ENCODE results near the gene CPA1.

Gene CPA1

DNA sequence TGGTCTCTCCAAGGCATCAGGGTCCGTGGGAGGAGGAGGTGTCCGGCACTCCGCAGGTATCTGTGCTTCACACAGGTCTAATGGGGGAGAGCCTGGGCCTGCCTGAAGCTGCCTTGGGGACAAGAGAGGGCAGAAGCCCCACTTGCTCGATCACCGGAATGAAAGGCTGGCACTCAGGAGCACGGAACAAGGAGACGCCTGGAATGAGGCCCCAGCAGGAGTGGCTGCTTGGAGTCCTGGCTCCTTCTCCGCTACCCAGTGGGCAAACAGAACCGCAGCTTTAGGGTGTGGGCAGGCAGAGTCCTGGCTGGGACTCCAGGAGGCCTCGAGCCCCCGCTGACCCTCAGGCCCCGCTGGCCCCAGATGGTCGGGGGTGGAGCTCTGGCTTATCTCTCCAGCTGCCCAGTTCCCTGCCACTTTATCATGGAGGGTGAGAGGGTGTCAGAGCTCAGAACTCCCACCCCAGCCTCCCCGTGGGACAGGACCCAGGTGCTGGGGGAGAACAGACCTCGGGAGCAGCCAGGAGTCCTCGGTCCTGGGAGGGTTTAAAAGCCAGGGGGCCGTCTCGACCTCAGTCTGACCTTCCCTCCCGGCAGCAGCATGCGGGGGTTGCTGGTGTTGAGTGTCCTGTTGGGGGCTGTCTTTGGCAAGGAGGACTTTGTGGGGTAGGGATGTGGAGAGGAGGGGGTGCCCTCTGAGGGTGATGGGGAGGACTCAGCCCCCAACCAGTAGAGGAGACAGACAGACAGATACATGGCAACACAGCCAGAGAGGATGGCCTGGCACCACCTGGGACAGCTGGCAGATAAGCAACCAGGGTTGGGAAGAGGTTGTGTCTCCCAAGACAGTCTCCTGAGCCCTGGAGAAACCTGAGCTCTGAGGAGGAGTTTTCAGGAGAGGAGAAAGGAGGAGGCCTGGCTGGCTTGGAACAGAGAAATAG is at the start of gene CPA1:
Gene CPA1 (plus strand): TSS at position 574 of the 940 bp plus-strand sequence. CDS start 27 bp downstream, at position 601.
- DNase-seq, result peak; percentile 34 to 56

DNA sequence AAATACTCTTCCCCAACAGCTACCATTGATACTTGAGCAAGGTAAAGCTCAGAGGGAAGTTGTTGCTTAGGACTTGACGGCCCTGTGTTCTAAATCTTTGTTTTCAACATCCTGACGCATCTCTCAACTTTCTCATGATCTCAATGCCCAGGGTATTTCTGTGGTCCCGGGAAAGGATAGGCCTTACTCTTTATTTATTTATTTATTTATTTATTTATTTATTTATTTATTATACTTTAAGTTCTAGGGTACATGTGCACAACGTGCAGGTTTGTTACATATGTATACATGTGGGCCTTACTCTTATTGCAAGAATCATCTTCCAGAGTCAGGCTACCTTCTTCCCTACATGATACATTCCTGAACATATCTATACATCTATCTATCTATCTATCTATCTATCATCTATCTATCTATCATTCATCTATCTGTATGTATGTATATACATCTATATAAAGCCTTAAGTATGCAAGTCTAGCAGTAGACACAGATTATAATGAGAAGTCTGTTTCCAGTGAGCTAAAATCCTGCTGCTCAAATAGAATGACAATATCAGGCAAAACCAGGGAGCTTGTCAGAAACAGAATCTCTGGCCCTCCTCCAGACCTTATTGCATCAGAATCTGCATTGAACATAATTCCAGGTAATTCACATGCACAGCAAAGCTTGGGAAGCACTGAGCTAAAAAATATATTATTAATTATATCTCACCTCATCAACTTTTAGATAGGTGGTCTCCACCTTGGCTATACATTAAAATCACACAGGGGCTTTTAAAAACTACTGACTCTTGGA is 47.8 kb upstream of the CPA1 start:
- no peak for DNase-seq

DNA sequence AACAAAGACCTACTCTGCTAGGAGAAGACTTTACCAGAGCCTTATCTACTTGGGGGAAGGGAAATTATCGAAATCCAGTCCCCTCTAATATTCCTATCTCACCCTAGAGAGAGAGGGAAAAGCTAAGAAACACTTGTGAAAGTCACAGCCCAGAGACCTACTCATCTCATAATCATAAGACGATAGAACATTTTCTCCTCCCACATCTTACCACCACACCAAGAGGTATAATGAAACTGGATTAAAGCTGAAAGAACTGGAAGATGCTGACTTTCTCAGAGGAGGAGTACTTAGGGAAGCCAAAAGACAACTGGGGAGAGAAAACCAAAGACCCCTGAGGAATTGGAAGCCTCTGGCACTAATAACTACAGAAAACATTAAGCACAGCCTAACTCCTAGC is 46.5 kb upstream of the CPA1 start:
- no peak for DNase-seq

DNA sequence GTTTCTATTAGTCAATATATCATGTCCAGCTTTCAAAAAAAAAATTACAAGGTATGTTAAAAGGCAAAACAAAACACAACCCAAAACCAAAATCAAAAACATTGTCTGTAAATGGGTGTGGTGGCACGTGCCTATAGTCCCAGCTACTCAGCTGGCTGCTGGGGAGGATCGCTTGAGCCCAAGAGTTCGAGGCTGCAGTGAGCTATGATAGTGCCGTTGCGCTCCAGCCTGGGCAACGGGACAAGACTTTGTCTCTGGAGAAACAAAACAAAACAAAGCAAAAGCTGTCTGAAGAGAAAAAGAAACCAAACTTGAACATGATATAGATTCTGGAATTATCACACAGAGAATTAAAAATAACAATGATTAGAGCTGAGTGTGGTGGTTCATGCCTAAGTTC is 46.0 kb upstream of the CPA1 start:
- no peak for DNase-seq

DNA sequence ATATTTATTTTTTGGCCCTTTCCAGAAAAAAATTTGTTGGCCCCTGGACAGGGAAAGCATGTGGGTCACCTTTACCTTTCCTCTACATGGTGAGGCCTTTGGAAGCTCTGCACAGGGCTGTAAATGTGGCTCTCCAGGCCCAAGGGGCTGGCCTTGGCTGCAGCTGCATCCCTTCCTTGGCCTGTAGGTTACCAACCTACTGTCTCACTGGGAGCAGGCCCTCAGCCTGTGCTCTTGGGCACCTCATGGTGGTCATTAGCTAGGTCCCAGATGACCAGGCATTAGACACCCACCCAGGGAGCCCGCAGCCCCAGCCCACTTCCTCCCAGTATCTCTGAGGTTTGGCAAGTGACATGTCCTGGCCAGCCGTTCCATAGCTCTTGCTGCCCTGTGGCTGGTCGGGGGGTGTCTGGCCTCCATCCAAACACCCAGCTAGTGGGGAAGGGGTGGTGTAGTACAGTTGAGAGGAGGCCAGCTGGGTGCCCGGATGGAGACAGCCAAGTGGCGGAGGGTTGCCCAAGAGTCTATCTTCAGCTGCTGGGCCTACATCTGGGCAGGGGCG is 42.8 kb upstream of the CPA1 start:
- DNase-seq, result peak; percentile 38 to 79

DNA sequence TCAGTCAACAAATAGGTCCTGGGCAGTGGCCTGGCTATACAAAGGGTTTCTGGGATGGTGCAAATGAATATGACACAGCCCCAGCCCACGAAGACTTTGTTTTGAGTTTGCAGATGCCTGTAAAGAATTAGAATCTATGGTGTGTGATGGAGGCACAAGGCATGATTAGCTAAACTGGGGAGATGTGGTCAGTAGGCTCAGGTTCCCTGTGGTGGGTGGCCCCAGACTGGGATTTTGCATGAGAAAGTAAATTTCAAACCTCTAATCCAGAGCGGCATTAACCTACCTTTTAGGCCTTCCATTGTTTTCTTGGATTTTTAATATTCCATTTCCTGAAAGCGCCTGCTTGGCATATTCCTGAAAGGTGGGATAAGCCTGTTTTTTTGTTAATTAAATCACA is 42.1 kb upstream of the CPA1 start:
- DNase-seq, result no peak

DNA sequence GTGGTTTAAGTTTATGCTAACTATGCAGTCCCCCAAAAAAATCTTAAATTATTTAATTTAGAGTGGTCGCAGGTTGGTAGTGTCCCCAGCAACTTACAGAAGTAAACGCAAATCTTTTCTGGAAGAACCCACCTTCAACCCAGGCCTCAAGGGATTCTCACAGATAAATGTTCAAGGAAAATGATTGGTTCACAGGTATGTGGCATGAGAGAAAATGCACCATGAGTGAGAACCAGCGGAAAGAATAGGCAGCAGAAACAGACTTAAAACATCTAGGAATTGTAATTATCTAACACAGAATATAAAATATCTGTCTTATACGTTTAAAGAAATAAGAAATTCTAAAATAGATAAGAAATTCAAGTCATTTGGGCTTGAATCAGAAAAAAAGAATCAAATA is 38.4 kb upstream of the CPA1 start:
- DNase-seq, result no peak

DNA sequence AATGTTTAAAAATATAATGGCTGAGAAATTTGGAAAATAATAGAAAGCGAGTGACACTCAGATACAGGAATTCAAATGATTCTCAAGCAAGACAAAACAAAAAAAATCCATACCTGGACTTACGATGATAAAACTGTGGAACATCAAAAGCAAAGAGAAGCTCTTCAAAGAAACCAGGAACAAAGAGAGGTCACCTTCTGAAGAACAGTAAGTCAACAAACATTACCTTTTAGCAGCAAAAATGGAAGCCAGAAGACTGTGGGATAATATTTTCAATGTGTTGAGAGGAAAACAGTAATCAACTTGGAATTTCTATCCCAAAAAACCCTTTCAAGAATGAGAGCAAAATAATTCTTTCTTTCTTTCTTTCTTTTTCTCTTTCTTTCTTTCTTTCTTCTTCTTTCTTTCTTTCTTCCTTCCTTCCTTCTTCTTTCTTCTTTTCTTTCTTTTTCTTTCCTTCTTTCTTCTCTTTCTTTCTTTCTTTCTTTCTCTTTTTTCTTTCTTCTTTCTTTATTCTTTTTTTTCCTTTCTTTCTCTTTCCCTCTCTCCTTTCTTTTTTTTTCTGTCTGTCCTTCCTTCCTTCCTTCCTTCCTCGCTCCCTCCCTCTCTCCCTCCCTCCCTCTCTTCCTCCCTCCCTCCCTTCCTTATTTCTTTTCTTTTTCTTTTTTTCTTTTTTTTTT is 37.5 kb upstream of the CPA1 start:
- DNase-seq, result no peak

DNA sequence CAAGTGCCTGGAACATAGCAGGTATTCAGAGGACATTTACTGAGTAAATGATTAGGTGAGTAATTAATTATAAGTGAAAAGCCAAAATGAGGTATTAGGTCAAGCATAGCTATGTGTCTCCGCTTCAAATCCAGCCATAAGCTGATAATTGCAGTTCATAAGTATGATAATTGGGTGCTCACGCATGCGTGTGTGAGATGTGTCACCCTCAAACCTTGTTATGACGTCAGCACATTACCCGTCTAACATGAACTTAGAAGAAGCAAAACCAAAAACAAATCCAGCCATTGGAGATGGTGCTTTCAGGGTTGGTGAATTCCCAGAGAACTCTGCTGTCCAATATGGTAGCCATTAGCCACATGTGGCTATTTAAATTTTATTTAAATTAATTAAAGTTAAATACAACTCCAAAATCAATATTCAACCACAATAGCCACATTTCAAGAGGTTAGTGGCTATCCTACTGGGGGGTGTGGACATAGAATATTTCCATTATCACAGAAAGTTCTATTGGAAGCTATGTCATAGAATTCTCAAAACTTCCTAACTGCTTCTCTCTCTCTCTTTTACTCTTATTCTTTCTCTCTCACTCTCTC is 35.9 kb upstream of the CPA1 start, which contains the start of gene CPA5:
Gene CPA5 (plus strand): TSS at position 546 of the 596 bp plus-strand sequence. CDS start 1,670 bp downstream, outside the sequence.
- no peak for DNase-seq

DNA sequence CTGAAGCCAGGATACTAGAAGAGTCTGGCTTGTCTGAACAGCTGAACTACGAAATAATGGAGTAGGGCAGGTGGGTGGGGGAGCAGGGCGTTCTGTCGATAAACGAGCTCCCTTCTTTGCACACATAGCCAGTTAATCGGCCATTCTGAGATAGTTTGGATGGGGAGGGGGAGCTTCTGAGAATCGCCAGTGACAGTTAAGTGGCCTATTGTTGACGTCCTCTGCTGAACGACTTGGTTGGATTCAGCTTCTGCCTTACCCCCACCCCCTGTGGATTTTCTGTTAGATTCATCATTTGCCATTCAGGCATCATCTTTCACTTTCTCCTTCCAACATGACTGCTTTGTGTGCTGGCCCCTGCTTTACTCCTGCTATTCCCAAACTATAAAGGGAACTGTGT is 35.2 kb upstream of the CPA1 start:
- DNase-seq, result peak in 1 of 2 experiments; percentile 27

DNA sequence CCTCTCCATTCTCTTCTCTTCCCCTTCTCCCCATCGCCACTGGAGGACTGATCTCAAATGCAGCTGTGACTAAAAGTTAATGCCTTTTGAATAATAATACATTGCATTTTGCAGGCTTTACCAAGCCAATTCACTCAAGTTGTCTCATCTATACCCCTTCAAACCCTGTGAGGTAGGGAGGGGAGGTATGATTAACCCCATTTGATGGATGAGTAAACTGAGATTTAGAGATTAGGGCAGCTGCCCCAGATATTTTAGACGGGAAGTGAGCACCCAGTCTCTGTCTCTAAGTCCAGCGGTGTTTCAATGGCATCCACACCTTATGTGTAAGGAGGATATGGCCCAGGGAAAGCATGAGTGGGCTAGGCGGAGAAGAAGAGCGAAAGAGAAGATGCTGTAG is 34.6 kb upstream of the CPA1 start:
- no peak for DNase-seq

DNA sequence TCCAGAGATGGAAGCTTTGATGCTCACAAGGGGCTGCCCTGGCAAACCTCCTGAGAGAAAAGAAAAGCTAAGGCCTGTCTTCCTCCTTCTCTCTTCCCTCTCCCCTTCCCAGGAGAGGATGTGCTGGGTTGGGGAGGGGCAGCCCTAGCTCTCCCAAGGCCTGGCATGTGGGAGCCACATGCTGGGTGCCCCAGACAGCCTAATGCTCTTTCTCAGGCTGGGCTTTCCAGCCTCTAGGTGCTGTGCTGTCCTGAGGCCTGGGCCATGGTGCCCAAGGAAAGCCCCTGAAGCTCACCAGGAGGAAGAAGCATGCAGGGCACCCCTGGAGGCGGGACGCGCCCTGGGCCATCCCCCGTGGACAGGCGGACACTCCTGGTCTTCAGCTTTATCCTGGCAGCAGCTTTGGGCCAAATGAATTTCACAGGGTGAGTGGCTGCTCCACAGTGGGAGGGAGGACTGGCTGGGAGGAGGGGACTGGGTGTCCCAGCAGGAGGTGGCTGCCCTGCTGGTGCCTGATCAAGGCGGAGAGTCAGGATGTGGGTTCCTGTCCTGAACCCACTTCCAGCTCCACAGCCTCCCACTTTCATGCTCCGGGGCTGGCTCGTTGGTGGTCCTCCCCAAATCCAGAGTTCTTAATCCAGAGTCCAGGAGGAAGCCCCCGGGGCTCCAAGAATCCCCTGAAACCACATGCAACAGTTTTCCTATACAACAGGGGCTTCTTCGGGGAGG is 34.0 kb upstream of the CPA1 start:
- no peak for DNase-seq

DNA sequence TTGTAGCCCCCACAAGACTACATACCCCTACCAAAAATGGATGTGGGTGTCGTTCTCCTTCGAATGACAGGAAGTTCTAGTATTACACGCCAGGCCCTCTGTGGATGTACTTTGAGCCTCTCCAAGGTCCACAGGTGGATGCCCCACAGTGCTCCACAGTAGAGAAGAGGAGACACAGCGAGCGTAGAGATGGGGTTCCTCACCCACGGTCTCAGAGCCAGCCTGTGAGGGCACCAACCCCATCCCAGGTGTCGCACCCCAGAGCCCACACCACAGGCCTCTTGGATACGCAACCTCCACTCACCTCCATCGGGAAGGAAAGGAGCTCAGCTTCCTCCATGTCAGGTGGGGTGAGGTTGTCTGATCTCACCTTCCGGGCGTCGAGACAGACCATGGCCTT is 33.4 kb upstream of the CPA1 start:
- DNase-seq, result no peak

DNA sequence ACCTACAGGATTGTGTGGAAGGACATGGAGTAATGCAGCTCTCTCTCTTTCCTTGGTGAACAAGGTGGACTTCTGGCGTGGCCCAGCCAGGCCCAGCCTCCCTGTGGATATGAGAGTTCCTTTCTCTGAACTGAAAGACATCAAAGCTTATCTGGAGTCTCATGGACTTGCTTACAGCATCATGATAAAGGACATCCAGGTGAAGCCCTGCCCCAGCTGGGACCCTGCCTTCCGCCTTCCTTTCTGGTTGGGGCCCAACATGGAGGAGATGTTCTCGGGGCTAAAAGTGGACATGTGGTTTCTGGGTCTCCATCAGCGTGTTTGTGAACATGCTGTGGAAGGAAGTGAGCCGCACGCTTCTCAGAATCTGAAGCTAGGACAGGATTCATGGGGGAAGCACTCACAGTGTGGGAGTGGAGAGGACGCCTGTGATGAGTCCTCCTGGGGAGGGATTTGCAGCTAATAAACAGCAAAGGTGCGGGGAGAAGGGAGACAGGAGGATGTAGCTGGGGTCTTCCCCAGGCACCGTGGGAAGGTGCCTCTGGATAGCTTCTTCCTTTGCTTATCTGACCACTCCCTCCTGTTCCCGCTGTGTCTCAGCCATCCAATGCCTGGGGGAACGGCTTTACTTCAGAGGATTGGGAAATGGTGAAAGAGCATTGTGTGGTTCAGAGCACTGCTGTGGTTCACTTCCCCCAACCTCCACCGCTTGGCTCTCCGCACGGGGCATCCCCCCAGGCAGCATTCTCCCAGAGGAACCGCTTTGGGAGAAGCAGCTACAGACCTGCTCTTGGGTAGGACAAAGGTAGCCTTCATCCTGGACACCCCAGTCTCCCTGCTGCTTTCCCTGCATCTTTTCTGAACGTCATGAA is 30.1 kb upstream of the CPA1 start:
- peak in 1 of 2 experiments; percentile 55 for DNase-seq

DNA sequence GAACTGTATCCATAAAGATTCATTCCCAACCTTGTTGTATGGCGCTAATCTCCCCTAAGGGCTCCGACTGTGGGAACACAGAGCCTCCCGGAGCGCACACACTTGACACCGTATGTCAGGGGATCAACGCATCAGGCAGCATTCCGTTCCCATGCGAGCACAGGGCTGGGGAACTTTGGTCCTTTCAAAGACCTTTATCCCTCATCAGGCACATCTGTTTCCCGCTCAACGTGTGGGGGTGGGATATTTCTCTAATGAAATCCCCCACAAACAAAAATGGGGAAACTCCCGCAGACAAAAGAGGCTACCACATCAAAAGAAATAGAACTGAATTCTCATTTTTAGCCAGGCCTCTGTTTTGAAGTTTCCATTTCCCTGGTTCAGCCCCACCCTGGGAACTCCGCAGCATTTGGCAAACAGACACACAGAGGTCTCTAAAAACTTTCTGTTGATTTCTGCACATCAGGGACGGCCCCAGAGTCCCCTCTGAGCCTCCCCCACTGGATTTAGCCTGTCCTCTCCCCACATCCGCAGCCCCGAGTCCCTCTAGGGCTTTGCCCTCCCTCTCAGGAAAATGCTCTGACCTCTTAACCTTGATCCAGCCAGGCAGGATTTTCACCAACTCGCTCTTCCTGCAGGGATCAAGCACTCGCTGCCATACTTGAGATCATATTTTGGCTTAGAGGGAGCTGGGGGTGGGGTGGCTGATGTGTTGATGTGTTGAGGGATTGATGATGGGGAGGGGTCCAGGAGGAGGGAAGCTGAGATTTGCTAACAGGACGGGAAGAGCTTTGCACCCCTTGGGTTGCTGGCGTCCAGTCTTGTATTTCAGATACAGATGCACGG is 29.1 kb upstream of the CPA1 start:
- peak; percentile 93 to 98 for DNase-seq

DNA sequence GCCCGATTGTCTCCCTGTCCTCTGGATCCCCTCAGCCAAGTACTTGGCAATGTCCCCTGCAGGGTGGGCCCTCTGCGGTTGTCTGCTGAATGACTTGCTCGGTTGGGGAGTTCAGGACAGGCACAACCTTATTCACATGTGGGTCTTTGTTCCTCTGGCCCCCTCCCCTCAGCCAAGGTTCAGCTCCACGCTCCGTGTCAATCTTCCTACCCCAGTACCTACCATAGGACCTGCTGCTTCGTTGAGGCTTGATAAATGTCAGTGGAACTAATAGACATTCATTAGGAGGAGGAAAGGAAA is 28.6 kb upstream of the CPA1 start:
- no peak for DNase-seq

DNA sequence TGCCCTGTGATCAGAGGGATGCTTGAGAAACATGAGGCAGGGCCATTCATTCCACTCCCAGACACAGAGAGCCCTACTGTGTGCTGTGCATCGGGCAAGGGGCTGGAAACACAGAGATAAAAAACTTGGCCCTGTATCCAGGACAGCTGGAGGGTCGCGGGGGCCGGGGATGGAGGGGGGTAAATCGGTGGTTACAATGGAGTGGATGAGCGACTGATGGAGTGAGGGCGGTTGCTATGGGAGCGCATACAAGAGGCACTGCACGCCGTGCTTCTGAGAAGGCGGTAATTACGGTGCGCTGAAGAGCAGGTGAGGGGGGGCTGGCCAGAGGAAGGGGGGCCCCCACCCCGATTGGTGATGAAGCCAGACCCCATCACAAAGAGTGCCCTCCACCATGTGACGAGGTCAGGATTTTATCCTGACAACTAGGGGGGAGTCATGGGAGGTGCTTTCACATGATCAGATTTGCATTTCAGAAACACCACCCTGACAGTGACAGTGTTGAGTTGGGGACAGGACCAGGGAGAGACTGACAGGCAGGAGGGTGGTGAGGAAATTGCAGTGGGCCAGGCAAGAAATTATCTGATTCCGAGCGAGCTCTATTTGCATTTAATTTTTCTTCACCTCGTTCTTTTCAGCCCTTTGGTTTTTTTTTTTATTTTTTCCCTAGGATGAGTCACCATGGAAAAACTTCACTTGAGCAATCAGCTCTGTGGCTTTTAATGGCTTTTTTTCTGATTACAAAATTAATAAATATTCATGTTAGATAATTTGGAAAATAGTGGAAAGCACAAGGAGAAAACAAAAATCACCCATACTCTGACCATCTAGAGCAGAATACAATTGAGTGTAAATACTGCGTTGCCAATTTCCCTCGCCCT is 27.9 kb upstream of the CPA1 start:
- peak; percentile 68 to 85 for DNase-seq

DNA sequence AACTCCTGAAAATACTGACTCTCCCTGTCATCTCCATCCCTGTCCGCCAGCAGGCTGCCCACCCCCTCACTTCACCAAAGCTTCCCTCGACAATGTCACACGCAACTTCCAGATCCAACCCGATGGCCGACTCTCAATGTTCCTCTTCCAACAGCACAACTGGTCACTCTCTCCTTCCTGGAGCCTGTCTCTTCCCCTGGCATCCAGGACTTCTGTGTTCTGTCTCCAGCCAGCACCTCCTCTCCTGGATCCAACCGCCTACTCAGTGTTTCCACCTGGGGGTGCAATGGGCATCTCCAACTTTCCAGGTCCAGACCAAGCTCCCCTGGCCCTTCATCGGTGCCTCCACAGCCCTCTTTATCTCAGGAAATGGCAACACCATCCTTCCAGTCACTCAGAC is 27.1 kb upstream of the CPA1 start:
- DNase-seq, result peak in 1 of 2 experiments; percentile 42

Measured in NCI-H524 (cell line).